HepG2 (cell line): Measurements from ENCODE around the gene IZUMO4. TPM values are rescaled to one million over a fixed set of nuclear protein-coding genes. Genes with fewer than 3 reads are reported as not detected.

Source experiments
- ATAC-seq: fragments of 200-7000 bp; cut with Tn5 transposase; 3 replicates; pipeline ENCODE4 v1.9.1; 2020; ENCODE audit warnings: mild to moderate bottlenecking, moderate library complexity
- BruUV-seq: library from RNA; stranded (reverse); fragments of 400-500 nt; replicated peaks from 2 replicates; lab custom pipeline; 2021; lab: Mats Ljungman, UMichigan
- CTCF ChIA-PET: fragments of 300-600 bp; formaldehyde crosslinking; extraction: SDS; loops from one replicate; lab custom pipeline; 2021; ENCODE audit warnings: low total read pairs, inconsistent platforms, low intra/inter-chr PET ratio; lab: Yijun Ruan, JAX
- POLR2A ChIA-PET: fragments of 350-600 bp; sonication (Branson Sonifier 250); formaldehyde crosslinking; loops from one replicate; lab custom pipeline; 2020; ENCODE audit warnings: antibody characterized with exemption, inconsistent platforms; lab: Yijun Ruan, JAX
- DNase-seq: peaks from one replicate; pipeline ENCODE4 v3.0.0-alpha.2; 2015; ENCODE audit warnings: low spot score
- FAIRE-seq: peaks from 3 replicates; lab custom pipeline; 2011; peaks lifted over from hg19 to GRCh38; lab: Jason Lieb, UNC
- H2AFZ ChIP-seq: one replicate; pipeline ENCODE4 v1.6.1; 2011; ENCODE audit warnings: low read length, inconsistent platforms
- H3K27ac ChIP-seq: fragments of 300-600 bp; 3 replicates; pipeline ENCODE4 v1.8.0; 2011; ENCODE audit warnings: mixed run types, mild to moderate bottlenecking, mixed read lengths, low read length, inconsistent platforms; ENCODE audit not compliant: insufficient read depth; ENCODE audit errors: extremely low read length
- H3K27me3 ChIP-seq, 2 experiments: fragments of 200-600 bp in 1 of 2; 2 replicates in 1 of 2; 3 replicates in 1 of 2; pipeline versions ENCODE4 v1.6.0 to v1.8.0; 2011; ENCODE audit warnings: low read length in 2 of 2, mild to moderate bottlenecking in 2 of 2, moderate library complexity in 2 of 2, inconsistent platforms in 1 of 2; ENCODE audit not compliant: insufficient read depth in 2 of 2, control insufficient read depth in 1 of 2
- H3K36me3 ChIP-seq, 2 experiments: fragments of 200-600 bp in 1 of 2; replicated peaks in 1 of 2; 2 replicates in 1 of 2; 3 replicates in 1 of 2; pipeline versions ENCODE4 v1.5.1 to v1.8.0; 2011; ENCODE audit warnings: low read length in 2 of 2, inconsistent platforms in 1 of 2; ENCODE audit not compliant: insufficient read depth in 2 of 2, control insufficient read depth in 1 of 2
- H3K4me1 ChIP-seq: 2 replicates; pipeline ENCODE4 v1.5.1; 2012; ENCODE audit warnings: low read length, inconsistent platforms; ENCODE audit not compliant: insufficient read depth
- H3K4me2 ChIP-seq: 2 replicates; pipeline ENCODE4 v1.6.0; 2011; ENCODE audit warnings: low read depth, low read length, inconsistent platforms
- H3K4me3 ChIP-seq, 3 experiments: fragments of 200-600 bp in 1 of 3; sonication (generic), shearing (Covaris generic) in 1 of 3; replicated peaks in 1 of 3; 2 replicates each; pipeline ENCODE4 v1.5.1; 2011 to 2016; ENCODE audit warnings: low read length in 3 of 3, inconsistent platforms in 2 of 3, low read depth in 2 of 3, mild to moderate bottlenecking in 2 of 3, control low read depth in 1 of 3, mixed read lengths in 1 of 3; ENCODE audit not compliant: insufficient read depth in 1 of 3
- H3K79me2 ChIP-seq: one replicate; pipeline ENCODE4 v1.6.1; 2011; ENCODE audit warnings: low read length, inconsistent platforms; ENCODE audit not compliant: insufficient read depth
- H3K9ac ChIP-seq: 2 replicates; pipeline ENCODE4 v1.6.0; 2011; ENCODE audit warnings: mild to moderate bottlenecking, low read depth, low read length, inconsistent platforms; ENCODE audit not compliant: insufficient read depth
- H3K9me3 ChIP-seq: 2 replicates; pipeline ENCODE4 v1.5.1; 2012; ENCODE audit warnings: mild to moderate bottlenecking, low read length
- H4K20me1 ChIP-seq: 2 replicates; pipeline ENCODE4 v1.6.0; 2011; ENCODE audit warnings: inconsistent platforms, mild to moderate bottlenecking, low read length, moderate library complexity; ENCODE audit not compliant: insufficient read depth
- PCBP2 ChIP-seq: fragments of 200-400 bp; formaldehyde crosslinking; optimal IDR thresholded peaks from 2 replicates; pipeline ENCODE3; 2018; ENCODE audit warnings: low read length, low read depth; ENCODE audit not compliant: poor library complexity, severe bottlenecking
- RAD51 ChIP-seq: fragments of 450-650 bp; IDR thresholded peaks from 2 replicates; pipeline ENCODE4 v1.6.1; 2016; ENCODE audit warnings: borderline replicate concordance
- SP4 ChIP-seq: sonication (generic); formaldehyde crosslinking; IDR thresholded peaks from 2 replicates; pipeline ENCODE4 v1.8.1; 2023; ENCODE audit warnings: mild to moderate bottlenecking, missing genetic modification reagents
- ZNF747 ChIP-seq: sonication (generic); formaldehyde crosslinking; IDR thresholded peaks from 2 replicates; pipeline ENCODE4 v1.8.1; 2023; ENCODE audit warnings: missing genetic modification reagents, mild to moderate bottlenecking, borderline replicate concordance
- WGBS: methylation state at CpG from one replicate; pipeline ENCODE4 v1.1.6; 2017; ENCODE audit warnings: low lambda C conversion rate; 5-methylcytosine and 5-hydroxymethylcytosine counted together
- in situ Hi-C: cut with HindIII; loops from 2 replicates; pipeline ENCODE4 v1.10.0; 2017; ENCODE audit warnings: low pct_unique_long_range_greater_than_20kb; ENCODE audit not compliant: extremely low pct_ligation_motif_present
- intact Hi-C: fragments of 100-400 bp; cut with micrococcal nuclease; formaldehyde crosslinking; loops from one replicate; pipeline ENCODE4 v1.10.0; 2022; ENCODE audit not compliant: unreplicated experiment
- polyA plus RNA-seq, 8 experiments: library from polyadenylated mRNA; depleted of rRNA in 3 of 8; stranded (reverse) in 7 of 8; unstranded in 1 of 8; fragments of >200 nt; fragmentation: Illumina TruSeq in 4 of 8; extraction: Trizol in 4 of 8; gene quantifications; 2 replicates each; pipeline versions ENCODE4 v1.2.1 to v1.2.3, GENCODE V29; 2011 to 2016; ENCODE audit warnings: low read depth in 4 of 8, missing spikeins in 1 of 8, mixed read lengths in 1 of 8; ENCODE audit not compliant: insufficient read depth in 1 of 8
- total RNA-seq, 5 experiments: library from RNA; depleted of rRNA; stranded (reverse); fragments of >200 nt; fragmentation: Illumina TruSeq; extraction: Trizol; gene quantifications; 2 replicates each; pipeline ENCODE4 v1.2.3, GENCODE V29; 2016; ENCODE audit warnings: low read depth in 1 of 5
- TF ChIP-seq, protein P1 (sequence below): sonication (generic); formaldehyde crosslinking; IDR thresholded peaks from 2 replicates; pipeline ENCODE4 v1.5.0; 2020; ENCODE audit warnings: mild to moderate bottlenecking, missing genetic modification reagents, borderline replicate concordance
- TF ChIP-seq, protein P2 (sequence below): sonication (generic); formaldehyde crosslinking; IDR thresholded peaks from 2 replicates; pipeline ENCODE4 v1.4.0; 2020; ENCODE audit warnings: mild to moderate bottlenecking, missing genetic modification reagents
- TF ChIP-seq, protein P3 (sequence below): sonication (generic); formaldehyde crosslinking; IDR thresholded peaks from 2 replicates; pipeline ENCODE4 v1.8.0; 2022; ENCODE audit warnings: mild to moderate bottlenecking, missing genetic modification reagents, moderate library complexity

Gene IZUMO4
- total and polyA plus RNA-seq, 2 of the 13 experiments (the other 11 are each of a cell fraction or from before 2014, with no cell fraction given): 0.77 to 3.9 TPM

DNA sequence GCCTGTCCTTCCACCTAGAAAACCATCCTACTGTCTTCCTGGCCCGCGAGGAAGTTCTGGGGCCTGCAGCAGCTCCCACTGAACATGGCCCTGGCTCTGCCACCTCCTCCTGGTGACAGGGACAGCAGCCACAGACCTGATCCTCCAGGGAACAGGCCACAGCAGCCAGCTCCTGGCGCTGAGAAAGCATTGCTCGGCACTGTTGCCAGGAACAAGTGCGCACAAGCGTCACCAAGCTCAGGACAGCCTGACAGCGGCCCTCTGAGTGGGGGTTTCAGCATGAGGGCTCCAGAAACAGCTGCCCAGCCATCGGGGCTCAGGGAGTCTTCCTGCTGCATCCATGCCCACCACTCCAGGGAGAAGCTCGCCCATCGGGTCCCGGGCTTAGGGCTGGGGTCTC, 32.8 kb downstream of the IZUMO4 start:
- Histone ChIP-seq H4K20me1 (no peaks in the 10 kb centered on the region), H3K4me1 (no peaks in the 10 kb centered on the region), H2AFZ (no peak overlapping the region), H3K36me3 (peaks cover 31 to 52% of the 10 kb centered on the region in 2 experiments; a peak in 4 of 5 replicates), H3K9ac (no peak overlapping the region), H3K79me2 (no peaks in the 10 kb centered on the region), H3K4me3 (no peak overlapping the region), H3K27ac (no peak overlapping the region), H3K4me2 (no peak overlapping the region), H3K27me3 (no peaks in the 10 kb centered on the region), H3K9me3 (no peaks in the 10 kb centered on the region)
- TF ChIP-seq, protein P1, sequence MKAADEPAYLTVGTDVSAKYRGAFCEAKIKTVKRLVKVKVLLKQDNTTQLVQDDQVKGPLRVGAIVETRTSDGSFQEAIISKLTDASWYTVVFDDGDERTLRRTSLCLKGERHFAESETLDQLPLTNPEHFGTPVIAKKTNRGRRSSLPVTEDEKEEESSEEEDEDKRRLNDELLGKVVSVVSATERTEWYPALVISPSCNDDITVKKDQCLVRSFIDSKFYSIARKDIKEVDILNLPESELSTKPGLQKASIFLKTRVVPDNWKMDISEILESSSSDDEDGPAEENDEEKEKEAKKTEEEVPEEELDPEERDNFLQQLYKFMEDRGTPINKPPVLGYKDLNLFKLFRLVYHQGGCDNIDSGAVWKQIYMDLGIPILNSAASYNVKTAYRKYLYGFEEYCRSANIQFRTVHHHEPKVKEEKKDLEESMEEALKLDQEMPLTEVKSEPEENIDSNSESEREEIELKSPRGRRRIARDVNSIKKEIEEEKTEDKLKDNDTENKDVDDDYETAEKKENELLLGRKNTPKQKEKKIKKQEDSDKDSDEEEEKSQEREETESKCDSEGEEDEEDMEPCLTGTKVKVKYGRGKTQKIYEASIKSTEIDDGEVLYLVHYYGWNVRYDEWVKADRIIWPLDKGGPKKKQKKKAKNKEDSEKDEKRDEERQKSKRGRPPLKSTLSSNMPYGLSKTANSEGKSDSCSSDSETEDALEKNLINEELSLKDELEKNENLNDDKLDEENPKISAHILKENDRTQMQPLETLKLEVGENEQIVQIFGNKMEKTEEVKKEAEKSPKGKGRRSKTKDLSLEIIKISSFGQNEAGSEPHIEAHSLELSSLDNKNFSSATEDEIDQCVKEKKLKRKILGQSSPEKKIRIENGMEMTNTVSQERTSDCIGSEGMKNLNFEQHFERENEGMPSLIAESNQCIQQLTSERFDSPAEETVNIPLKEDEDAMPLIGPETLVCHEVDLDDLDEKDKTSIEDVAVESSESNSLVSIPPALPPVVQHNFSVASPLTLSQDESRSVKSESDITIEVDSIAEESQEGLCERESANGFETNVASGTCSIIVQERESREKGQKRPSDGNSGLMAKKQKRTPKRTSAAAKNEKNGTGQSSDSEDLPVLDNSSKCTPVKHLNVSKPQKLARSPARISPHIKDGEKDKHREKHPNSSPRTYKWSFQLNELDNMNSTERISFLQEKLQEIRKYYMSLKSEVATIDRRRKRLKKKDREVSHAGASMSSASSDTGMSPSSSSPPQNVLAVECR (CRISPR knock-in tag): no peak
- TF ChIP-seq ZNF747 (CRISPR knock-in tag) (no peak), SP4 (CRISPR knock-in tag) (no peak), RAD51 (no peak), PCBP2 (no peak)
- TF ChIP-seq, protein P2, sequence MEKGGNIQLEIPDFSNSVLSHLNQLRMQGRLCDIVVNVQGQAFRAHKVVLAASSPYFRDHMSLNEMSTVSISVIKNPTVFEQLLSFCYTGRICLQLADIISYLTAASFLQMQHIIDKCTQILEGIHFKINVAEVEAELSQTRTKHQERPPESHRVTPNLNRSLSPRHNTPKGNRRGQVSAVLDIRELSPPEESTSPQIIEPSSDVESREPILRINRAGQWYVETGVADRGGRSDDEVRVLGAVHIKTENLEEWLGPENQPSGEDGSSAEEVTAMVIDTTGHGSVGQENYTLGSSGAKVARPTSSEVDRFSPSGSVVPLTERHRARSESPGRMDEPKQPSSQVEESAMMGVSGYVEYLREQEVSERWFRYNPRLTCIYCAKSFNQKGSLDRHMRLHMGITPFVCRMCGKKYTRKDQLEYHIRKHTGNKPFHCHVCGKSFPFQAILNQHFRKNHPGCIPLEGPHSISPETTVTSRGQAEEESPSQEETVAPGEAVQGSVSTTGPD (CRISPR knock-in tag): no peak
- TF ChIP-seq, protein P3, sequence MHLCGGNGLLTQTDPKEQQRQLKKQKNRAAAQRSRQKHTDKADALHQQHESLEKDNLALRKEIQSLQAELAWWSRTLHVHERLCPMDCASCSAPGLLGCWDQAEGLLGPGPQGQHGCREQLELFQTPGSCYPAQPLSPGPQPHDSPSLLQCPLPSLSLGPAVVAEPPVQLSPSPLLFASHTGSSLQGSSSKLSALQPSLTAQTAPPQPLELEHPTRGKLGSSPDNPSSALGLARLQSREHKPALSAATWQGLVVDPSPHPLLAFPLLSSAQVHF (CRISPR knock-in tag): no peak
- BruUV-seq: no TSS peak
- in situ Hi-C loops (no loop called here), intact Hi-C loops (no loop called here)
- ATAC-seq (no peak; the same call in 2 of the 3 replicates), FAIRE-seq (no peak), DNase-seq (no peak)
- ChIA-PET CTCF (no interaction called here), POLR2A (no interaction called here)
- 100% methylated on average over 5 of the region's 11 CpGs for WGBS
